ENCODE results near the gene CDC42.

- TF ChIP-seq RAD21 (IDR thresholded peaks at IDR 0.05; ENCODE audit: low read depth), result no peak
- TF ChIP-seq POLR2AphosphoS5 (IDR thresholded peaks at IDR 0.05; ENCODE audit: low read depth, low read length), result no peak
- TF ChIP-seq CTCF (IDR thresholded peaks at IDR 0.05 in 2 of 3, conservative IDR thresholded peaks at IDR 0.05 in 1 of 3; ENCODE audit: borderline replicate concordance in 1 of 3, insufficient read depth in 1 of 3, low read depth in 2 of 3, low read length in 2 of 3), result no peak
- TF ChIP-seq ZFX (IDR thresholded peaks at IDR 0.05), result no peak
- no peak for TF ChIP-seq SRF (IDR thresholded peaks at IDR 0.05; ENCODE audit: low read depth)
- no peak for TF ChIP-seq SP1 (IDR thresholded peaks at IDR 0.05; ENCODE audit: low read depth)
- TF ChIP-seq EZH2 (IDR thresholded peaks at IDR 0.05), result no peak
These were observed 48.7 kb downstream of the CDC42 start for GRCh38 chr1:22101199-22101598.
